MV-4-11 (cell line): ENCODE results near the gene TPPP.
"Not testable (repeated sequence)": the region's sequence is repeated elsewhere in the genome, so short reads cannot be mapped to it uniquely, and the experiment has no call there.

ENCODE experiments used
- DNase-seq: peaks from one replicate; lab custom pipeline; 2025; lab: John Stamatoyannopoulos, UW

TPPP gene

GRCh38 chr5:645421-645820, 47.7 kb downstream of the TPPP start:
- no peak for DNase-seq

- no peak for DNase-seq
These were observed 48.2 kb downstream of the TPPP start for GRCh38 chr5:644971-645370.

DNA sequence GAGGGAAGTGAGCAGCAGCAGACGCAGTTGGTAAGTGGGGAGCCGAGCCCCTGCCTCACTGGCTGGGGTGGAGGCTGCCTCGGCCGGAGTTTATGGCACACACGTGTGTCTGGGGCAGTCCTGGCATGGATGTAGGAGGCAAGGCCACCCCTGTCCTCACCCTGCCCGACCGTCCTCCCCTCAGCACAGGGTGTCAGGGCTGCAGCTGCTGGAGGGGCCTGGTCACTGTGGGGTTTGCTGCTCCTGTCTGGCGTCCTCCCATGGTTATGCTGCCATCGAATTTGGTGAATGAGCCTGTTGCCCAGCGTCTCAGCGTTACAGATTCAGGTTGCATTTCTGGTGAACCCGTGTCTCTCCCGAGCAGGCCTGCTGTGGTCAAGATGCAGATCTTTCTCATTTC, 48.6 kb downstream of the TPPP start:
- DNase-seq, result no peak

- DNase-seq, result peak; percentile 48
These were observed 49.3 kb downstream of the TPPP start for GRCh38 chr5:643811-644271.

GRCh38 chr5:643351-643801, 49.8 kb downstream of the TPPP start:
- DNase-seq, result no peak

- no peak for DNase-seq
These were observed 50.7 kb downstream of the TPPP start for GRCh38 chr5:642481-642880.

GRCh38 chr5:641331-641765, 51.8 kb downstream of the TPPP start:
- no peak for DNase-seq

- DNase-seq, result no peak
These were observed 52.5 kb downstream of the TPPP start for GRCh38 chr5:640461-641330.

GRCh38 chr5:639584-640213, 53.5 kb downstream of the TPPP start:
- DNase-seq, result no peak

DNA sequence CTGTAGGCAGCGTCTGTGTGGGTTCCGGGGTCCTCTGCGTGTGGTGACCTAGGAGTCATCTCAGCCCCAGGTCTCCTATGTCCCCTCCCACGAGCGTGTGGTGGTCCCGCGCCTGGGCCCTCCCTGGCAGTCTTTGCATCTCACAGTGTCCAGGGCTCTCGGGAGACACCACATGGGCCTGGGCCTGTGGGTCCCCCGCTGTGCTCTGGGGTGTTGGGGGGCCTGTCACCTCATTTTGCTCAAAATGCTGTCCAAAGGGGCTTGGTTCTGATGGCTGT, 54.0 kb downstream of the TPPP start:
- DNase-seq, result no peak

DNA sequence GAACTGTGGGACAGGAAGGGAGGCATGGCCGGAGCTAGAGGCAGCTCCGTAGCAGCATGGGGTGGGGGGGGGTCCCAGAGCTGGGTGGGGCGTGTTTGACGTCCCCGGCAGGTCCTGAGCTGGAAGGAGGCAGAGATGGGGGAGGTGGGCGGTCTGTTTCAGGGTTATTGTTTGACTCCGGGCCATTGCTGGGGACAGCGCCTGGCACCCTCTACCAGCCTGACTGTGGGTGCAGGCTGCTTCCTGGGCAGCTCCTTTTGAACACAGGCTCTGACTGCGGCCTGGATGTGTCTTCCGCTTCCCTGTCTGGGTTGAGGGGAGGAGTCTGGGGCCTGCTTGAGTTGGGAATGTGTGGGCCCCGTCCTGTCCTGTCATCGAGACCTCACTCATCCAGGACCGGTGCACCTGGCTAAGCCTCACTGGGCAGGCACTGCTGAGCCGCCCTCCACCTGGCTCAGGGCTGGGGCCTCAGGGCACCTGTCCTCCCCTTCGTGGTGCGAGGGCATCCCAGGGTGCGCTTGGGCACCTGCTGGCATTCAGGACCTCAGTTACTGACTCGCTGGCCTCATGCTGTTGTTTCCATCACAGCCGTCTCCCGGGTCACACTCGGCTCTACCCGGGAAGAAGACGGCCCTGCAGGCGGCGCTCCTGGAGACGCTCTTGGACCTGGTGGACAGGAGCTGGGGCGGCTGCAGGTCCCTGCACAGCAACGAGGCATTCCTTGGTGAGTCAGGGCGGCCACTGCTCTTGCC, 54.5 kb downstream of the TPPP start:
- no peak for DNase-seq

- DNase-seq, result no peak
These were observed 55.3 kb downstream of the TPPP start for GRCh38 chr5:637581-638450.

- DNase-seq, result no peak
These were observed 56.2 kb downstream of the TPPP start for GRCh38 chr5:636951-637350.

GRCh38 chr5:635306-636055, 57.7 kb downstream of the TPPP start:
- no peak for DNase-seq

GRCh38 chr5:634191-634590, 59.0 kb downstream of the TPPP start:
- no peak for DNase-seq

DNA sequence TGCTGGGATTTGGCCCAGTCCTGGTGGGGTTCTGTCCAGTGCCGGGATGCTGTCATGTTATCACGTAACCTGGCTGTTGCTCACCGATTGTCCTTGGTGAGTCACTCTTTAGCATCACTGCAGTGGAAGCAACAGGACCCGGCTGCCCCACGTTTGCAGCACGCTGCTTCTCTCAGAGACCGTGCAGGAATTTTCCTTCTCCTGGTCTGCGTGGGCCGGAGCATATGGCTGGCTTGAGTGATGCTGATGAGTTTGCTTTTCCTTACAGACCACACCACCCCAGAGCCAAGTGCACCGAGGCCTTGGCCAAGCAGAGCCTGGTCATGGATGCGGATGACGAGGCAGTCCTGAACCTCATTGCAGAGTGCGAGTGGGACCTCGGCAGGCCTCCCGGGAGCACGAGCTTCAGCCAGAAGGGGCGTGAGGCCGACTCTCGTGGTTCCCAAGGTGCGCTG, 59.6 kb downstream of the TPPP start:
- no peak for DNase-seq

GRCh38 chr5:628351-629205, 64.6 kb downstream of the TPPP start:
- not testable (repeated sequence) for DNase-seq

- no peak for DNase-seq
These were observed 65.3 kb downstream of the TPPP start for GRCh38 chr5:627840-628239.

- peak; percentile 54 for DNase-seq
These were observed 66.3 kb downstream of the TPPP start for GRCh38 chr5:626850-627249.

DNA sequence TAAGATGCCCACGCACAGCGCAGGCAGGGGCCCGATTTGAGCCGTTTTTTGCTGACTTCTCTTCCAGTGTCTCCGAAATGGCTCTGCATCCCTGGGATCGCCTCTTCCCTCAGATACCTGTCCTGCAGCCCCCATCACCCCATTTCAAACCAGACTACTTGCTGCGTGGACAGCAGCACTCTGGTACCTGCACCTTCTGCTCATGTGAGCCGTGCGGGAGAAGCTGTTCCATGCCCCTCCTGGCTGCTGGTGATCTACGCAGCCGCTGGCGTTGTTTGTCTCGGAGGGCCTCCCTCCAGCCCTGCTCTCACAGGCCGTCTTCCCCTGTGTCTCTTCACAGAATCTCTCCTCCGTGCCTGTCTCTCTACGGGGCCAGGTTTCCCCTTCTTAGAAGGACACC, 67.6 kb downstream of the TPPP start:
- DNase-seq, result no peak
